Measurements from ENCODE around the gene CLOCK. TPM values are rescaled to one million over a fixed set of nuclear protein-coding genes. Genes with fewer than 3 reads are reported as not detected.

The CLOCK gene
- total and polyA plus RNA-seq, 5 donors, result 12.2 to 44.8 (median 34.9) TPM

GRCh38 chr4:55431710-55432336 lies 114.9 kb downstream of the CLOCK start:
- H3K4me1 ChIP-seq (ENCODE audit: control insufficient read depth, insufficient read depth, low read length), result no peaks in the 10 kb centered on the region
- WGBS, result 69% methylated on average over 6 of the region's 6 CpGs
- H3K9me3 ChIP-seq (ENCODE audit: control insufficient read depth, low read length), result no peaks in the 10 kb centered on the region
- H3K4me3 ChIP-seq (ENCODE audit: low read length), result no peak overlapping the region
- no peaks in the 10 kb centered on the region for H3K27me3 ChIP-seq (ENCODE audit: control insufficient read depth, insufficient read depth)
- intact Hi-C loops (cut with DNase I), result no loop called here
- DNase-seq (no peak), ATAC-seq (no peak)
- no peak overlapping the region for H3K27ac ChIP-seq (ENCODE audit: low read length)

GRCh38 chr4:55424791-55425190 lies 121.9 kb downstream of the CLOCK start:
- no peak overlapping the region for H3K4me3 ChIP-seq (ENCODE audit: low read length)
- peaks cover 1% of the 10 kb centered on the region for H3K4me1 ChIP-seq (ENCODE audit: control insufficient read depth, insufficient read depth, low read length)
- DNase-seq, result no peak
- WGBS, result 86% methylated on average over 3 of the region's 3 CpGs
- no peaks in the 10 kb centered on the region for H3K27me3 ChIP-seq (ENCODE audit: control insufficient read depth, insufficient read depth)
- no peak overlapping the region for H3K27ac ChIP-seq (ENCODE audit: low read length)
- no peak for ATAC-seq
- H3K9me3 ChIP-seq (ENCODE audit: control insufficient read depth, low read length), result no peaks in the 10 kb centered on the region
- intact Hi-C loops (cut with DNase I), result no loop called here

GRCh38 chr4:55416176-55416575 lies 130.5 kb downstream of the CLOCK start:
- WGBS, result 75% methylated on average over 3 of the region's 3 CpGs
- intact Hi-C loops (cut with DNase I), result no loop called here
- DNase-seq, result no peak
- no peaks in the 10 kb centered on the region for H3K9me3 ChIP-seq (ENCODE audit: control insufficient read depth, low read length)
- no peak overlapping the region for H3K27ac ChIP-seq (ENCODE audit: low read length)
- no peak overlapping the region for H3K4me3 ChIP-seq (ENCODE audit: low read length)
- ATAC-seq, result no peak
- H3K27me3 ChIP-seq (ENCODE audit: control insufficient read depth, insufficient read depth), result no peaks in the 10 kb centered on the region
- H3K4me1 ChIP-seq (ENCODE audit: control insufficient read depth, insufficient read depth, low read length), result peaks cover 1% of the 10 kb centered on the region

- no peak overlapping the region for H3K4me3 ChIP-seq (ENCODE audit: low read length)
- 92% methylated on average over 6 of the region's 6 CpGs for WGBS
- peaks cover 2% of the 10 kb centered on the region for H3K4me1 ChIP-seq (ENCODE audit: control insufficient read depth, insufficient read depth, low read length)
- no peaks in the 10 kb centered on the region for H3K9me3 ChIP-seq (ENCODE audit: control insufficient read depth, low read length)
- DNase-seq, result no peak
- intact Hi-C loops (cut with DNase I), result no loop called here
- H3K27me3 ChIP-seq (ENCODE audit: control insufficient read depth, insufficient read depth), result no peaks in the 10 kb centered on the region
- no peak for ATAC-seq
- H3K27ac ChIP-seq (ENCODE audit: low read length), result no peak overlapping the region
Observed at GRCh38 chr4:55411621-55412020, 135.1 kb downstream of the CLOCK start.

GRCh38 chr4:55410431-55410830 lies 136.3 kb downstream of the CLOCK start:
- ATAC-seq (no peak), DNase-seq (no peak)
- Histone ChIP-seq H3K27me3 (ENCODE audit: control insufficient read depth, insufficient read depth) (no peaks in the 10 kb centered on the region), H3K4me1 (ENCODE audit: control insufficient read depth, insufficient read depth, low read length) (peaks cover 1% of the 10 kb centered on the region), H3K9me3 (ENCODE audit: control insufficient read depth, low read length) (no peaks in the 10 kb centered on the region), H3K27ac (ENCODE audit: low read length) (no peak overlapping the region), H3K4me3 (ENCODE audit: low read length) (no peak overlapping the region)
- WGBS, result 80% methylated on average over 8 of the region's 8 CpGs
- intact Hi-C loops (cut with DNase I), result no loop called here

DNA sequence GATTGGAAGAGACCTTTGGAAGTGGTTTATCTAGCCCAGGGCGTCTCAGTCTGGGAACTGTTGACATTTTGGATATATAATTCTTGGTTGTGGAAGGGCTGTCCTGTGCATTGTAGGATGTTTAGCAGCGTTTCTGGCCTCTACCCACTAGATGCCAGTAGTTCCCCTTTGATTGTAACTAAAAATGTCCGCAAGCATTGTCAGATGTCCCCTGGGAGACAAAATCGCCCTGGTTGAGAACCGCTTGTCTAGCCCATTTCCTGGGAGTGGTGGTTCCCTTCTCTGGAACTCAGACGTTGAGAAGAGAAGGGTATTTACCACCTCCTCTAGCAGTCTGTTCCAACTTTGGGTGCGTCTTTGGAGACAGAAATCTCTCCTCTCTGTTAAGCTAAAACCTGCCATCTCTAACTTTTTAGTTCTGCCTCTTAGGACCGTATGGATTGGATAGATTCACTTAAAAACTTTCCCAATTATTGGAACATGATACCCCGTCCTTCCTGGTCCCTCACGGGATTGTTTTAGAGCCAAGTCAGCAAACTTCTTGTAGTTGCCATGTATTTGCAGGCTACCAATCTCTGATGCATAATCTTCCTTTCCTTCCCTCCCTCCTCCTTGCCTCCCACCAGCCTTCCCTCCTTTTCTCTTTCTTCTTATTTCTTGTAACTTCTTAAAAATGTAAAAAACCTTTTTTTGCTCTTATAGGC lies 137.1 kb downstream of the CLOCK start:
- no peaks in the 10 kb centered on the region for H3K27me3 ChIP-seq (ENCODE audit: control insufficient read depth, insufficient read depth)
- H3K4me1 ChIP-seq (ENCODE audit: control insufficient read depth, insufficient read depth, low read length), result peaks cover 1% of the 10 kb centered on the region
- WGBS, result 29% methylated on average over 10 of the region's 10 CpGs
- peak overlapping the region; percentile 41 for H3K27ac ChIP-seq (ENCODE audit: low read length)
- H3K9me3 ChIP-seq (ENCODE audit: control insufficient read depth, low read length), result no peaks in the 10 kb centered on the region
- ATAC-seq (peak; percentile 59 to 65), DNase-seq (no peak)
- intact Hi-C loops (cut with DNase I), result no loop called here
- no peak overlapping the region for H3K4me3 ChIP-seq (ENCODE audit: low read length)

GRCh38 chr4:55407764-55408163 lies 138.9 kb downstream of the CLOCK start:
- no peak for ATAC-seq
- H3K4me1 ChIP-seq (ENCODE audit: control insufficient read depth, insufficient read depth, low read length), result peaks cover 1% of the 10 kb centered on the region
- no peaks in the 10 kb centered on the region for H3K27me3 ChIP-seq (ENCODE audit: control insufficient read depth, insufficient read depth)
- no peaks in the 10 kb centered on the region for H3K9me3 ChIP-seq (ENCODE audit: control insufficient read depth, low read length)
- DNase-seq, result no peak
- 84% methylated on average over 3 of the region's 3 CpGs for WGBS
- intact Hi-C loops (cut with DNase I), result no loop called here
- no peak overlapping the region for H3K27ac ChIP-seq (ENCODE audit: low read length)
- H3K4me3 ChIP-seq (ENCODE audit: low read length), result no peak overlapping the region

GRCh38 chr4:55407119-55407518 lies 139.6 kb downstream of the CLOCK start:
- H3K27ac ChIP-seq (ENCODE audit: low read length), result no peak overlapping the region
- no peaks in the 10 kb centered on the region for H3K9me3 ChIP-seq (ENCODE audit: control insufficient read depth, low read length)
- WGBS, result 96% methylated on average over 3 of the region's 3 CpGs
- ATAC-seq (no peak), DNase-seq (no peak)
- no peaks in the 10 kb centered on the region for H3K27me3 ChIP-seq (ENCODE audit: control insufficient read depth, insufficient read depth)
- no peak overlapping the region for H3K4me3 ChIP-seq (ENCODE audit: low read length)
- peaks cover 1% of the 10 kb centered on the region for H3K4me1 ChIP-seq (ENCODE audit: control insufficient read depth, insufficient read depth, low read length)
- intact Hi-C loops (cut with DNase I), result no loop called here

GRCh38 chr4:55406545-55406944 lies 140.2 kb downstream of the CLOCK start:
- DNase-seq (no peak), ATAC-seq (no peak)
- Histone ChIP-seq H3K27ac (ENCODE audit: low read length) (no peak overlapping the region), H3K4me3 (ENCODE audit: low read length) (no peak overlapping the region), H3K9me3 (ENCODE audit: control insufficient read depth, low read length) (no peaks in the 10 kb centered on the region), H3K27me3 (ENCODE audit: control insufficient read depth, insufficient read depth) (no peaks in the 10 kb centered on the region), H3K4me1 (ENCODE audit: control insufficient read depth, insufficient read depth, low read length) (peaks cover 1% of the 10 kb centered on the region)
- WGBS, result 97% methylated on average over 2 of the region's 2 CpGs
- intact Hi-C loops (cut with DNase I), result no loop called here

- H3K9me3 ChIP-seq (ENCODE audit: control insufficient read depth, low read length), result no peaks in the 10 kb centered on the region
- H3K27ac ChIP-seq (ENCODE audit: low read length), result no peak overlapping the region
- DNase-seq (no peak), ATAC-seq (no peak)
- no peaks in the 10 kb centered on the region for H3K27me3 ChIP-seq (ENCODE audit: control insufficient read depth, insufficient read depth)
- peaks cover 1% of the 10 kb centered on the region for H3K4me1 ChIP-seq (ENCODE audit: control insufficient read depth, insufficient read depth, low read length)
- WGBS, result 80% methylated on average over 3 of the region's 3 CpGs
- intact Hi-C loops (cut with DNase I), result no loop called here
- H3K4me3 ChIP-seq (ENCODE audit: low read length), result no peak overlapping the region
Observed at GRCh38 chr4:55405073-55405472, 141.6 kb downstream of the CLOCK start.

DNA sequence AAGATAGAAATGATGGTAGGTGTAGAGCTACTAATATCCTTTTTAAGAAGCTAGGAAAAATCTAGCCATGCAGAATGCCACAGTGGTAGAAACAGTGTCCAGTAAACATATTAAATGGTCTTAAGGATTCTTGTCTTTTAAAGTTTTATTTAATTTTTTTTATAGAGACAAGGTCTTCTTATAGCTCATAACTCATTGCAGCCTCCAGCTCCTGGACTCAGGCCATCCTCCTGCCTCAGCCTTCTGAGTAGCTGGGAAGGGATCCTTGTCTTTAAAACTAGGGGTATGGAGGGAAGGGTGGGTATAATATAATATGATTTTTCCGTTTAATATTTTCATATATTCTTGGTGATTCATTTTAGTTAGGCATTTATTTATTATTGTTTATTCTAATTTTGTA lies 147.1 kb downstream of the CLOCK start:
- ATAC-seq (no peak), DNase-seq (no peak)
- intact Hi-C loops (cut with DNase I), result loop anchor here in 1 of 4 donors (5.0 kb wide), 1 partner anchor 52 kb away; the partner anchor contains the start of gene SRD5A3
- Histone ChIP-seq H3K27ac (ENCODE audit: low read length) (no peak overlapping the region), H3K27me3 (ENCODE audit: control insufficient read depth, insufficient read depth) (no peaks in the 10 kb centered on the region), H3K9me3 (ENCODE audit: control insufficient read depth, low read length) (no peaks in the 10 kb centered on the region), H3K4me1 (ENCODE audit: control insufficient read depth, insufficient read depth, low read length) (peaks cover 3% of the 10 kb centered on the region), H3K4me3 (ENCODE audit: low read length) (peak overlapping the region; percentile 22)
- 75% methylated on average over 1 of the region's 1 CpG for WGBS
